ENCODE measurements around the gene GNG14.

DNA sequence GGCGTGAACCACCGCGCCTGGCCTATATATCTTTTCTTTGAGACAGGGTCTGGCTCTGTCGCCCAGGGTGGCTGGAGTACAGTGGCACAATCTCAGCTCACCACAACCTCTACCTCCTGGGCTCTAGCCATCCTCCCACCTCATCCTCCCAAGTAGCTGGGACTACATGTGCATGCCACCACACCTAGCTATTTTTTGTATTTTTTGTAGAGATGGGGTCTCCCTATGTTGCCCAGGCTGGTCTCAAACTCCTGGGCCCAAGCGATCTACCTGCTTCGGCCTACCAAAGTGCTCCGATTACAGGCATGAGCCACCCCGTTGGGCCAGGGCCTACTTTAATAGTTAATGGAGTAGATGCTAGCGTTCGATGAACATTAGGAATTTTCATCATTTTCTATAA, 32.5 kb downstream of the GNG14 start:
- no peak for TF ChIP-seq MYC (IDR thresholded peaks at IDR 0.05; ENCODE audit: low read depth, low read length)
- TF ChIP-seq, protein P1, sequence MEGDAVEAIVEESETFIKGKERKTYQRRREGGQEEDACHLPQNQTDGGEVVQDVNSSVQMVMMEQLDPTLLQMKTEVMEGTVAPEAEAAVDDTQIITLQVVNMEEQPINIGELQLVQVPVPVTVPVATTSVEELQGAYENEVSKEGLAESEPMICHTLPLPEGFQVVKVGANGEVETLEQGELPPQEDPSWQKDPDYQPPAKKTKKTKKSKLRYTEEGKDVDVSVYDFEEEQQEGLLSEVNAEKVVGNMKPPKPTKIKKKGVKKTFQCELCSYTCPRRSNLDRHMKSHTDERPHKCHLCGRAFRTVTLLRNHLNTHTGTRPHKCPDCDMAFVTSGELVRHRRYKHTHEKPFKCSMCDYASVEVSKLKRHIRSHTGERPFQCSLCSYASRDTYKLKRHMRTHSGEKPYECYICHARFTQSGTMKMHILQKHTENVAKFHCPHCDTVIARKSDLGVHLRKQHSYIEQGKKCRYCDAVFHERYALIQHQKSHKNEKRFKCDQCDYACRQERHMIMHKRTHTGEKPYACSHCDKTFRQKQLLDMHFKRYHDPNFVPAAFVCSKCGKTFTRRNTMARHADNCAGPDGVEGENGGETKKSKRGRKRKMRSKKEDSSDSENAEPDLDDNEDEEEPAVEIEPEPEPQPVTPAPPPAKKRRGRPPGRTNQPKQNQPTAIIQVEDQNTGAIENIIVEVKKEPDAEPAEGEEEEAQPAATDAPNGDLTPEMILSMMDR (IDR thresholded peaks at IDR 0.05; ENCODE audit: extremely low read depth in 1 of 2, insufficient read depth in 1 of 2, low read depth in 1 of 2, low read length in 2 of 2), result no peak

Measured in endothelial cell of umbilical vein (primary cell).